A549 treated with dexamethasone at 1 μM for 4 hours (cell line): ENCODE measurements around the gene LGR6. TPM values are rescaled to one million over a fixed set of nuclear protein-coding genes. Genes with fewer than 3 reads are reported as not detected.

Experiments
- total RNA-seq: library from RNA; stranded (reverse); fragments of 200-300 nt; extraction: Qiagen RNA extraction; gene quantifications from 5 replicates; pipeline ENCODE4 v1.2.3, GENCODE V29; 2022

The LGR6 gene, protein sequence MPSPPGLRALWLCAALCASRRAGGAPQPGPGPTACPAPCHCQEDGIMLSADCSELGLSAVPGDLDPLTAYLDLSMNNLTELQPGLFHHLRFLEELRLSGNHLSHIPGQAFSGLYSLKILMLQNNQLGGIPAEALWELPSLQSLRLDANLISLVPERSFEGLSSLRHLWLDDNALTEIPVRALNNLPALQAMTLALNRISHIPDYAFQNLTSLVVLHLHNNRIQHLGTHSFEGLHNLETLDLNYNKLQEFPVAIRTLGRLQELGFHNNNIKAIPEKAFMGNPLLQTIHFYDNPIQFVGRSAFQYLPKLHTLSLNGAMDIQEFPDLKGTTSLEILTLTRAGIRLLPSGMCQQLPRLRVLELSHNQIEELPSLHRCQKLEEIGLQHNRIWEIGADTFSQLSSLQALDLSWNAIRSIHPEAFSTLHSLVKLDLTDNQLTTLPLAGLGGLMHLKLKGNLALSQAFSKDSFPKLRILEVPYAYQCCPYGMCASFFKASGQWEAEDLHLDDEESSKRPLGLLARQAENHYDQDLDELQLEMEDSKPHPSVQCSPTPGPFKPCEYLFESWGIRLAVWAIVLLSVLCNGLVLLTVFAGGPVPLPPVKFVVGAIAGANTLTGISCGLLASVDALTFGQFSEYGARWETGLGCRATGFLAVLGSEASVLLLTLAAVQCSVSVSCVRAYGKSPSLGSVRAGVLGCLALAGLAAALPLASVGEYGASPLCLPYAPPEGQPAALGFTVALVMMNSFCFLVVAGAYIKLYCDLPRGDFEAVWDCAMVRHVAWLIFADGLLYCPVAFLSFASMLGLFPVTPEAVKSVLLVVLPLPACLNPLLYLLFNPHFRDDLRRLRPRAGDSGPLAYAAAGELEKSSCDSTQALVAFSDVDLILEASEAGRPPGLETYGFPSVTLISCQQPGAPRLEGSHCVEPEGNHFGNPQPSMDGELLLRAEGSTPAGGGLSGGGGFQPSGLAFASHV
- 0.54 to 1.3 TPM (median 0.66 TPM) in 5 replicates for total RNA-seq

DNA sequence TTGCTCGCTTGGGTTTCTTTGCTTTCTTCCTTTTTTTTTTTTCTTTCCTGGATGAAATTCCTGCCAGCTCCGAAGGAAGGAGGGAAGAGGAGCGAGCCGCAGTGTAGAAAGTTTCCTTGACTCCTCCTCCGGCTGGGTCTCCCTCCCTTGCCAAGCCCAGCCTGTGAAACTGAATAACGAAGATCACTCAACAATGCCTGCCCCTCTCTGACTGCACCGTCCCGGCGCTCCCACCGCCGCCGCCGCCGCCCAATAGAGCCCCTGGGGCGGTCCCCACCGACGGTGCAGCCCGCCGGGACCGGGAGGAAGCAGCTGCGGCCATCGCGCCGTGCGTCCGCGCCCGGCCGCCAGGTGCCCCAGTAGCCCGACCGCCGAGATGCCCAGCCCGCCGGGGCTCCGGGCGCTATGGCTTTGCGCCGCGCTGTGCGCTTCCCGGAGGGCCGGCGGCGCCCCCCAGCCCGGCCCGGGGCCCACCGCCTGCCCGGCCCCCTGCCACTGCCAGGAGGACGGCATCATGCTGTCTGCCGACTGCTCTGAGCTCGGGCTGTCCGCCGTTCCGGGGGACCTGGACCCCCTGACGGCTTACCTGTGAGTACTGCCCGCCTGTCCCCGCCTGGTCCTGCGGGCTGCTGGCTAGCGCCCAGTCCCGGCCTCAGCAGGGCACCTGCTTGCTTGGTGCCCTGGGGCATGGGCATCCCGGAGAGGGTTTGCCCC lies at the start of gene LGR6:
TSS of gene LGR6 (plus strand) at position 186 of the 714 bp plus-strand sequence. CDS start at position 377, 191 bp downstream.

DNA sequence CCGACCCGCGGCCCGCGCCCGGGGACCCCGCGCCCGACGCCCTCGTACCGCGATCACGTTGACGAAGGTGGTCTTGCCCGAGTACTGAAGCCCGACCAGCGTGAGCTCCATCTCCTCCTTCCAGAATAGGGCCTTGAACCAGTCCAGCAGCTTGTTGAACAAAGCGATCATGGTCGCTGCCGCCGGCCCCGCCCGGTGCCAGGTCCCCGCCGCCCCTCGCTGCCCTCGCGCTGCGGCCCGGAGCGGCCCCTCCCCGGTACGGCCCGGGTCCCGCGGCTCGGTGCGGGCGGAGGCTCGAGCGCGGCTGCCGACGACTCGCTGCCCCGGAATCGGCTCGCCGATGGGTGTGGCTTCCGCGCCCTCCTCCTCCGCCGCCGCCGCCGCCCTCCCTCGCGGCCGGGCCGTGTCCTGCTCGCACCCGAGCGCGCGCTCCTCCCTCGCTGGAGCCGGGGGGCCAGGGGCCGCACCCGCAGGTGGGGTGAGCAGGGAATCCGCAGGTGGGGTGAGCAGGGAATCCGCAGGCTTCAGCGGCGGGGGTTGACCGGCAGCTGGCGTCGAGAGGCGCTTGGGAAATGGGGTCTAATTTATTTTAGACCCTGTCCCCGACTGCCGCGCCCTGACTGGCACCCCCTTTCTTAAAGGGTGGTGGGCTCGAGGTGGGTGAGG lies 49.1 kb upstream of the LGR6 start, which contains the start of gene ARL8A:
TSS of gene ARL8A (minus strand) at position 336 of the 666 bp plus-strand sequence. CDS start at position 171, 165 bp downstream.

DNA sequence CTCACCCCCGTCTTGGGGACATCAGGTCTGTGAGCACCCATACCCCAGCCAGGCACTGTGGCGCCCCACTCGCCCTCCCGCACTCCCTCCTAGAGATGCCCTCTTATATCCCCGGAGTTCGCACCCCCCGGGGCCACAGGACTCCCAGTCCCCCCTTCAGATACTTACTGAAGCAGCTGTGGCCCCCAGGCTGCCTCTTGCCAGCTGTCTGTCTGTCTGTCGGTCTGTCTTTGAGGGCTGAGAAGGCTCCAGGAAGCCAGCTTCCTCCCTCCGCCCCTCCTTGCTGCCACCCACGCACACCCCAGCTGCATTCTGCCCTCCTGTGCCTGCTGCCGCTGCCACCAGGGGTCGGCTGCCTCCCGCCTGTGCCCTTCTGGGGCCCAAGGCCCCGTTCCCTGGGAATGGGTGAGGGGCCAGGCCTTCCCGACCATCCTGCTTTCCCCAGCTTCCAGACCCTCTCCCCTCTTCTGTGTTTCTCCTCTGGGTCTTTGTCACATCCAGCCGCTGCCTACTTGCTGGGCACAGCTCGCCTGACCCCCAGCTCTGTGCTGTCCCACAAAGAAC lies 33.1 kb upstream of the LGR6 start, which contains the start of gene PTPN7:
TSS of gene PTPN7 (minus strand) at position 226 of the 564 bp plus-strand sequence. CDS start 1,200 bp downstream, outside the sequence.

DNA sequence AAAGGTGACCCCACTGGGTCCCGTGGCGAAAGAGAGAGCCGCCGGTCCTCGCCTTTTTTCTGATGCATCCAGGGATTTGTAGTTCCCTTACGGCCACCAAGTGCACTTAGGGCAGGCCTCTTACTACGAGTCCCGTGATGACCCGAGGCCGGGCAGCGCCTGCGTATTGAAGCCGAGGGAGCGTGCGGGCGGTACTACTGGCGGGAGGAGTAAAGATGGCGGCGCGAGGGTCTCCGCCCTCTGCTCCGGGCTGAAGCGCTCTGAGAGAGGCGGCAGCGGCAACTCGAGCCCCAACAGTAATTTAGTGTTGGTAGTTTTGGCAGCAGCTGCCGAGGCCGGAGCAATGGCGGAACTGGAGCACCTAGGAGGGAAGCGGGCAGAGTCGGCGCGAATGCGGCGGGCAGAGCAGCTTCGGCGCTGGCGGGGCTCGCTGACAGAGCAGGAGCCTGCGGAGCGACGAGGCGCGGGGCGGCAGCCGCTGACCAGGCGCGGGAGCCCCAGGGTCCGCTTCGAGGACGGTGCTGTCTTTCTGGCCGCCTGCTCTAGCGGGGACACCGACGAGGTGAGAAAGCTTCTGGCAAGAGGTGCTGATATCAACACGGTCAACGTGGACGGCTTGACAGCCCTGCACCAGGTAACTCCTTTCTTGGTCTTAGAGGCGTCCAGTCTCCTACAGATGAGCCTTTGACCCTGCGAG lies 155.1 kb downstream of the LGR6 start, which contains the start of gene PPP1R12B:
TSS of gene PPP1R12B (plus strand) at position 191 of the 697 bp plus-strand sequence. CDS start at position 344, 153 bp downstream.

Other genes starting within 250 kb of the LGR6 start
- not detected in 5 replicates for gene LMOD1, start 247.3 kb upstream of the LGR6 start, total RNA-seq
- gene TIMM17A, start 238.3 kb upstream of the LGR6 start, total RNA-seq = 85.2 to 152 TPM (median 97.7 TPM) in 5 replicates
- gene RNPEP, start 211.2 kb upstream of the LGR6 start, total RNA-seq = 74.7 to 88.2 TPM (median 86.7 TPM) in 5 replicates
- 101 to 133 TPM (median 107 TPM) in 5 replicates for gene ELF3, start 183.2 kb upstream of the LGR6 start, total RNA-seq
- 0.12 to 0.18 TPM (median 0.14 TPM) in 5 replicates for gene GPR37L1, start 70.9 kb upstream of the LGR6 start, total RNA-seq
- 44.8 to 60.7 TPM (median 52.4 TPM) in 5 replicates for gene ARL8A, start 49.1 kb upstream of the LGR6 start, total RNA-seq
- not detected in 5 replicates for gene PTPN7, start 33.2 kb upstream of the LGR6 start, total RNA-seq
- 58.2 to 66.3 TPM (median 63.7 TPM) in 5 replicates for gene UBE2T, start 148.1 kb downstream of the LGR6 start, total RNA-seq
- gene PPP1R12B, start 154.9 kb downstream of the LGR6 start, total RNA-seq = 1.1 to 3.3 TPM (median 2.0 TPM) in 5 replicates